Liver (tissue), 9 donors: ENCODE data around the gene LDHD. TPM values are rescaled to one million over a fixed set of nuclear protein-coding genes. Genes with fewer than 3 reads are reported as not detected.

Source experiments
- DNase-seq: peaks from one replicate; pipeline ENCODE4 v3.0.0-alpha.2; 2017; ENCODE audit warnings: low spot score
- H3K27ac ChIP-seq, 2 donors: one replicate each; pipeline ENCODE4 v1.7.0; 2013; ENCODE audit warnings: inconsistent platforms in 2 of 2, low read length in 2 of 2, control low read depth in 1 of 2, low read depth in 1 of 2, mild to moderate bottlenecking in 1 of 2
- H3K27me3 ChIP-seq, 4 donors: one replicate each; pipeline versions ENCODE4 v1.6.1 to v1.7.0; 2013; ENCODE audit warnings: low read length in 3 of 4, inconsistent platforms in 1 of 4, mild to moderate bottlenecking in 1 of 4, moderate library complexity in 1 of 4; ENCODE audit not compliant: control insufficient read depth in 4 of 4, insufficient read depth in 4 of 4
- H3K36me3 ChIP-seq, 4 donors: one replicate each; pipeline versions ENCODE4 v1.6.1 to v1.7.0; 2013; ENCODE audit warnings: low read length in 3 of 4, mild to moderate bottlenecking in 3 of 4, low read depth in 1 of 4, moderate library complexity in 1 of 4; ENCODE audit not compliant: control insufficient read depth in 4 of 4, insufficient read depth in 3 of 4
- H3K4me1 ChIP-seq, 4 donors: one replicate each; pipeline versions ENCODE4 v1.6.1 to v1.7.0; 2013; ENCODE audit warnings: low read length in 3 of 4, mild to moderate bottlenecking in 3 of 4, moderate library complexity in 1 of 4; ENCODE audit not compliant: control insufficient read depth in 4 of 4, insufficient read depth in 4 of 4
- H3K4me3 ChIP-seq, 3 donors: one replicate each; pipeline versions ENCODE4 v1.6.1 to v1.7.0; 2013; ENCODE audit warnings: low read length in 3 of 3, control low read depth in 1 of 3, low read depth in 1 of 3, mild to moderate bottlenecking in 1 of 3
- H3K9ac ChIP-seq, 2 donors: one replicate each; pipeline ENCODE4 v1.7.0; 2013; ENCODE audit warnings: low read length in 2 of 2, mild to moderate bottlenecking in 2 of 2, moderate library complexity in 2 of 2, control low read depth in 1 of 2, low read depth in 1 of 2
- H3K9me3 ChIP-seq, 4 donors: one replicate each; pipeline versions ENCODE4 v1.6.1 to v1.7.0; 2013; ENCODE audit warnings: low read length in 3 of 4; ENCODE audit not compliant: control insufficient read depth in 4 of 4
- ATF3 ChIP-seq: IDR thresholded peaks from 2 replicates; pipeline ENCODE4 v1.6.1; 2016; ENCODE audit warnings: antibody characterized with exemption
- CTCF ChIP-seq: fragments of 150-350 bp; IDR thresholded peaks from 2 replicates; pipeline ENCODE4 v1.5.1; 2017; ENCODE audit warnings: improper control_type of control experiment, low read depth, low read length; ENCODE audit not compliant: missing input control
- EGR1 ChIP-seq, 2 donors: IDR thresholded peaks; 2 replicates each; pipeline ENCODE4 v1.6.1; 2016 to 2018; ENCODE audit warnings: antibody characterized with exemption in 2 of 2, low read depth in 2 of 2
- FOXA1 ChIP-seq: IDR thresholded peaks from 2 replicates; pipeline ENCODE4 v1.6.1; 2016; ENCODE audit warnings: antibody characterized with exemption
- FOXA2 ChIP-seq: IDR thresholded peaks from 2 replicates; pipeline ENCODE4 v1.6.1; 2016; ENCODE audit warnings: antibody characterized with exemption
- GABPA ChIP-seq, 2 donors: IDR thresholded peaks in 1 of 2; conservative IDR thresholded peaks in 1 of 2; 2 replicates each; pipeline ENCODE4 v1.6.1; 2016; ENCODE audit warnings: antibody characterized with exemption in 2 of 2, mild to moderate bottlenecking in 1 of 2, moderate library complexity in 1 of 2
- HNF4A ChIP-seq, 2 donors: conservative IDR thresholded peaks; 2 replicates each; pipeline ENCODE4 v1.6.1; 2016; ENCODE audit warnings: antibody characterized with exemption in 2 of 2, mild to moderate bottlenecking in 2 of 2
- HNF4G ChIP-seq: IDR thresholded peaks from 2 replicates; pipeline ENCODE4 v1.6.1; 2016; ENCODE audit warnings: antibody characterized with exemption
- JUND ChIP-seq, 2 donors: IDR thresholded peaks; 2 replicates each; pipeline ENCODE4 v1.6.1; 2016; ENCODE audit warnings: antibody characterized with exemption in 2 of 2
- MAX ChIP-seq: IDR thresholded peaks from 2 replicates; pipeline ENCODE4 v1.6.1; 2016; ENCODE audit warnings: antibody characterized with exemption
- NR2F2 ChIP-seq: IDR thresholded peaks from 2 replicates; pipeline ENCODE4 v1.6.1; 2016; ENCODE audit warnings: antibody characterized with exemption
- RAD21 ChIP-seq, 2 donors: IDR thresholded peaks; 2 replicates each; pipeline ENCODE4 v1.6.1; 2016; ENCODE audit warnings: antibody characterized with exemption in 2 of 2, mild to moderate bottlenecking in 2 of 2
- REST ChIP-seq: IDR thresholded peaks from 2 replicates; pipeline ENCODE4 v1.6.1; 2016; ENCODE audit warnings: antibody characterized with exemption, mild to moderate bottlenecking
- RXRA ChIP-seq, 2 donors: IDR thresholded peaks; 2 replicates each; pipeline ENCODE4 v1.6.1; 2017 to 2018; ENCODE audit warnings: antibody characterized with exemption in 2 of 2, mild to moderate bottlenecking in 1 of 2
- SP1 ChIP-seq: IDR thresholded peaks from 2 replicates; pipeline ENCODE4 v1.6.1; 2018; ENCODE audit warnings: antibody characterized with exemption, mild to moderate bottlenecking
- TAF1 ChIP-seq: conservative IDR thresholded peaks from 2 replicates; pipeline ENCODE4 v1.6.1; 2016; ENCODE audit warnings: antibody characterized with exemption, mild to moderate bottlenecking
- YY1 ChIP-seq: IDR thresholded peaks from 2 replicates; pipeline ENCODE4 v1.6.1; 2016; ENCODE audit warnings: antibody characterized with exemption, mild to moderate bottlenecking
- ZBTB33 ChIP-seq: IDR thresholded peaks from 2 replicates; pipeline ENCODE4 v1.6.1; 2016; ENCODE audit warnings: antibody characterized with exemption
- WGBS: extraction: QIAGEN DNeasy Blood & Tissue Kit; methylation state at CpG from one replicate; pipeline ENCODE4 v1.1.7; 2013; 5-methylcytosine and 5-hydroxymethylcytosine counted together
- polyA plus RNA-seq, 2 donors: library from polyadenylated mRNA; stranded (reverse) in 1 of 2; unstranded in 1 of 2; fragments of 200-250 nt in 1 of 2; fragments of >200 nt in 1 of 2; fragmentation: Nextera tagmentation in 1 of 2; extraction: Ambion mirVana in 1 of 2; gene quantifications; one replicate each; pipeline versions ENCODE4 v1.2.1 to v1.2.3, GENCODE V29; 2013 to 2015
- total RNA-seq, 2 donors: library from RNA; depleted of rRNA; stranded (reverse); fragments of >200 nt; gene quantifications; one replicate each; pipeline ENCODE4 v1.2.3, GENCODE V29; 2014
- donor health status: healthy.
- donor health status: healthy.
- donor health status: healthy.
- donor health status: healthy.
- donor health status: healthy.

LDHD gene
- total and polyA plus RNA-seq, 4 donors: 27.7 to 84.1 (median 76.3) TPM

- TF ChIP-seq TAF1 (no peak), JUND (IDR thresholded peaks at IDR 0.05) (no peak), REST (no peak), NR2F2 (no peak), FOXA2 (no peak), FOXA1 (no peak), RAD21 (IDR thresholded peaks at IDR 0.05) (no peak), RXRA (IDR thresholded peaks at IDR 0.05) (no peak), CTCF (no peak), EGR1 (IDR thresholded peaks at IDR 0.05; ENCODE audit: low read depth in 2 of 2) (no peak), HNF4A (conservative IDR thresholded peaks at IDR 0.05) (no peak), ATF3 (no peak), GABPA (IDR thresholded peaks at IDR 0.05 in 1 of 2, conservative IDR thresholded peaks at IDR 0.05 in 1 of 2) (no peak), SP1 (no peak), YY1 (no peak), MAX (no peak), ZBTB33 (no peak), HNF4G (no peak)
- DNase-seq: no peak
- H3K4me1 ChIP-seq: peaks cover 0 to 7% (median 0%) of the 10 kb centered on the region in 4 donors
- H3K27me3 ChIP-seq: no peaks in the 10 kb centered on the region
- no peak overlapping the region for H3K9ac ChIP-seq
- peak overlapping the region in 1 of 2 donors; percentile 32 for H3K27ac ChIP-seq
- H3K9me3 ChIP-seq: no peaks in the 10 kb centered on the region
- 89% methylated on average over 8 of the region's 8 CpGs for WGBS
- H3K4me3 ChIP-seq: no peak overlapping the region
- peaks cover 0 to 3% (median 1%) of the 10 kb centered on the region in 4 donors for H3K36me3 ChIP-seq
Observed at GRCh38 chr16:75099075-75099667, 17.4 kb downstream of the LDHD start.
